ENCODE measurements around the gene UBXN11. TPM values are rescaled to one million over a fixed set of nuclear protein-coding genes. Genes with fewer than 3 reads are reported as not detected.

Gene UBXN11
- polyA plus RNA-seq, 2 of the 4 experiments (the other 2 are of a cell fraction): 7.6 to 10.8 TPM

DNA sequence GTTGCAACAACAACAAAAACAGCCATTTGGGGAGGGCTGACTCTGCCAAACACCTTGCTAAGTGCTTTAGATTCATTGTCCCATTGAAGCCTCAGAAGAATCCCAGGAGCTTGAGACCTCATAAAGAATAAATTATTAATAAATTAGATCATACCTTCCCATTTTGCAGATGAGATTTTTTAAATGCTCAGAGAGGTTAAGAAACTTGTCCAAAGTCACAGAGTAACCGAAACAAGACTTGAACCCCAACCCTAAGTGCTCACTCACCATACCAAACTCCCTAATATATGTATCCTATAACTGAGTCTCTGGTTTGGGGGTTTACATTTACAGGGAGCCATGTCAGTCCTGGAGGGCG is 43.9 kb upstream of the UBXN11 start:
- 59% methylated on average over 2 of the region's 2 CpGs for WGBS (ENCODE audit: missing lambda C conversion rate)
- H3K4me2 ChIP-seq: peak overlapping the region; percentile 64
- H3K4me1 ChIP-seq: peaks cover 56% of the 10 kb centered on the region
- CTCF ChIA-PET: interaction anchor here (1.0 to 6.1 kb wide), 5 partner anchors 12 to 67 kb away, joined by 3 to 42 read pairs (median 4); partner anchors contain the start of gene CD52
- POLR2A ChIA-PET: no interaction called here
- DNase-seq (ENCODE audit: low read depth in 1 of 2, low spot score in 1 of 2) (no peak), ATAC-seq (no peak), FAIRE-seq (no peak)
- no peak overlapping the region for H3K4me3 ChIP-seq
- no peaks in the 10 kb centered on the region for H3K9me3 ChIP-seq
- TF ChIP-seq HEYL (CRISPR knock-in tag; IDR thresholded peaks at IDR 0.05): no peak
- TF ChIP-seq, protein P1, sequence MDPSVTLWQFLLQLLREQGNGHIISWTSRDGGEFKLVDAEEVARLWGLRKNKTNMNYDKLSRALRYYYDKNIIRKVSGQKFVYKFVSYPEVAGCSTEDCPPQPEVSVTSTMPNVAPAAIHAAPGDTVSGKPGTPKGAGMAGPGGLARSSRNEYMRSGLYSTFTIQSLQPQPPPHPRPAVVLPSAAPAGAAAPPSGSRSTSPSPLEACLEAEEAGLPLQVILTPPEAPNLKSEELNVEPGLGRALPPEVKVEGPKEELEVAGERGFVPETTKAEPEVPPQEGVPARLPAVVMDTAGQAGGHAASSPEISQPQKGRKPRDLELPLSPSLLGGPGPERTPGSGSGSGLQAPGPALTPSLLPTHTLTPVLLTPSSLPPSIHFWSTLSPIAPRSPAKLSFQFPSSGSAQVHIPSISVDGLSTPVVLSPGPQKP (IDR thresholded peaks at IDR 0.05; ENCODE audit: low read depth, low read length): no peak
- no peak for TF ChIP-seq NFE2L2 (conservative IDR thresholded peaks at IDR 0.05; ENCODE audit: low read length)
- TF ChIP-seq HDAC2 (IDR thresholded peaks at IDR 0.05): peak; percentile 75; the same call in 1 of the 2 replicates
- TF ChIP-seq, protein P2, sequence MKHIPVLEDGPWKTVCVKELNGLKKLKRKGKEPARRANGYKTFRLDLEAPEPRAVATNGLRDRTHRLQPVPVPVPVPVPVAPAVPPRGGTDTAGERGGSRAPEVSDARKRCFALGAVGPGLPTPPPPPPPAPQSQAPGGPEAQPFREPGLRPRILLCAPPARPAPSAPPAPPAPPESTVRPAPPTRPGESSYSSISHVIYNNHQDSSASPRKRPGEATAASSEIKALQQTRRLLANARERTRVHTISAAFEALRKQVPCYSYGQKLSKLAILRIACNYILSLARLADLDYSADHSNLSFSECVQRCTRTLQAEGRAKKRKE (CRISPR knock-in tag; IDR thresholded peaks at IDR 0.05; ENCODE audit: low read depth): no peak
- TF ChIP-seq MAZ (IDR thresholded peaks at IDR 0.05; ENCODE audit: borderline replicate concordance, low read depth, low read length): no peak
- TF ChIP-seq ZFP36 (IDR thresholded peaks at IDR 0.05; ENCODE audit: borderline replicate concordance, partially characterized antibody): peak; percentile 24
- no peak for TF ChIP-seq BHLHE40 (IDR thresholded peaks at IDR 0.05; ENCODE audit: low read depth, low read length)
- peak overlapping the region; percentile 78 to 95 for H3K27ac ChIP-seq

DNA sequence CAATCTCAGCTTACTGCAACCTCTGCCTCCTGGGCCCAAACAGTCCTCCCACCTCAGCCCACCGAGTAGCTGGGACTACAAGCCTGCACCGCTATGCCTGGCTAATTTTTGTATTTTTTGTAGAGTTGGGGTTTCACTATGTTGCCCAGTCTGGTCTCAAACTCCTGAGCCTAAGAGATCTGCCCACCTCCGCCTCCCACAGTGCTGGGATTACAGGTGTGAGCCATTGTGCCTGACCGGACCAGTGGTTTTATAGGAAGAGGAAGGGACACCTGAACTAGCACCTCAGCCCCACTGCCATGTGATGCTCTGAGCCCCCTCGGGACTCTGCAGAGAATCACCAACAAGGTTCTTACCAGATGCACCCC is 43.4 kb upstream of the UBXN11 start:
- H3K4me3 ChIP-seq: no peak overlapping the region
- peaks cover 56% of the 10 kb centered on the region for H3K4me1 ChIP-seq
- ATAC-seq (no peak), DNase-seq (ENCODE audit: low read depth in 1 of 2, low spot score in 1 of 2) (no peak), FAIRE-seq (no peak)
- CTCF ChIA-PET: interaction anchor here (1.3 to 6.1 kb wide), 4 partner anchors 12 to 67 kb away, joined by 3 to 42 read pairs (median 6); partner anchors contain the start of gene CD52
- no peaks in the 10 kb centered on the region for H3K9me3 ChIP-seq
- POLR2A ChIA-PET: no interaction called here
- TF ChIP-seq, protein P3, sequence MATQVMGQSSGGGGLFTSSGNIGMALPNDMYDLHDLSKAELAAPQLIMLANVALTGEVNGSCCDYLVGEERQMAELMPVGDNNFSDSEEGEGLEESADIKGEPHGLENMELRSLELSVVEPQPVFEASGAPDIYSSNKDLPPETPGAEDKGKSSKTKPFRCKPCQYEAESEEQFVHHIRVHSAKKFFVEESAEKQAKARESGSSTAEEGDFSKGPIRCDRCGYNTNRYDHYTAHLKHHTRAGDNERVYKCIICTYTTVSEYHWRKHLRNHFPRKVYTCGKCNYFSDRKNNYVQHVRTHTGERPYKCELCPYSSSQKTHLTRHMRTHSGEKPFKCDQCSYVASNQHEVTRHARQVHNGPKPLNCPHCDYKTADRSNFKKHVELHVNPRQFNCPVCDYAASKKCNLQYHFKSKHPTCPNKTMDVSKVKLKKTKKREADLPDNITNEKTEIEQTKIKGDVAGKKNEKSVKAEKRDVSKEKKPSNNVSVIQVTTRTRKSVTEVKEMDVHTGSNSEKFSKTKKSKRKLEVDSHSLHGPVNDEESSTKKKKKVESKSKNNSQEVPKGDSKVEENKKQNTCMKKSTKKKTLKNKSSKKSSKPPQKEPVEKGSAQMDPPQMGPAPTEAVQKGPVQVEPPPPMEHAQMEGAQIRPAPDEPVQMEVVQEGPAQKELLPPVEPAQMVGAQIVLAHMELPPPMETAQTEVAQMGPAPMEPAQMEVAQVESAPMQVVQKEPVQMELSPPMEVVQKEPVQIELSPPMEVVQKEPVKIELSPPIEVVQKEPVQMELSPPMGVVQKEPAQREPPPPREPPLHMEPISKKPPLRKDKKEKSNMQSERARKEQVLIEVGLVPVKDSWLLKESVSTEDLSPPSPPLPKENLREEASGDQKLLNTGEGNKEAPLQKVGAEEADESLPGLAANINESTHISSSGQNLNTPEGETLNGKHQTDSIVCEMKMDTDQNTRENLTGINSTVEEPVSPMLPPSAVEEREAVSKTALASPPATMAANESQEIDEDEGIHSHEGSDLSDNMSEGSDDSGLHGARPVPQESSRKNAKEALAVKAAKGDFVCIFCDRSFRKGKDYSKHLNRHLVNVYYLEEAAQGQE (IDR thresholded peaks at IDR 0.05): no peak
- TF ChIP-seq, protein P4, sequence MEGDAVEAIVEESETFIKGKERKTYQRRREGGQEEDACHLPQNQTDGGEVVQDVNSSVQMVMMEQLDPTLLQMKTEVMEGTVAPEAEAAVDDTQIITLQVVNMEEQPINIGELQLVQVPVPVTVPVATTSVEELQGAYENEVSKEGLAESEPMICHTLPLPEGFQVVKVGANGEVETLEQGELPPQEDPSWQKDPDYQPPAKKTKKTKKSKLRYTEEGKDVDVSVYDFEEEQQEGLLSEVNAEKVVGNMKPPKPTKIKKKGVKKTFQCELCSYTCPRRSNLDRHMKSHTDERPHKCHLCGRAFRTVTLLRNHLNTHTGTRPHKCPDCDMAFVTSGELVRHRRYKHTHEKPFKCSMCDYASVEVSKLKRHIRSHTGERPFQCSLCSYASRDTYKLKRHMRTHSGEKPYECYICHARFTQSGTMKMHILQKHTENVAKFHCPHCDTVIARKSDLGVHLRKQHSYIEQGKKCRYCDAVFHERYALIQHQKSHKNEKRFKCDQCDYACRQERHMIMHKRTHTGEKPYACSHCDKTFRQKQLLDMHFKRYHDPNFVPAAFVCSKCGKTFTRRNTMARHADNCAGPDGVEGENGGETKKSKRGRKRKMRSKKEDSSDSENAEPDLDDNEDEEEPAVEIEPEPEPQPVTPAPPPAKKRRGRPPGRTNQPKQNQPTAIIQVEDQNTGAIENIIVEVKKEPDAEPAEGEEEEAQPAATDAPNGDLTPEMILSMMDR (IDR thresholded peaks at IDR 0.05): no peak
- TF ChIP-seq SMC3 (IDR thresholded peaks at IDR 0.05) (no peak), FOSL2 (IDR thresholded peaks at IDR 0.05) (no peak), FOSL2 (CRISPR knock-in tag; IDR thresholded peaks at IDR 0.05) (no peak), POLR2A (IDR thresholded peaks at IDR 0.05; ENCODE audit: low read length) (no peak), EHF (CRISPR knock-in tag; IDR thresholded peaks at IDR 0.05) (no peak), RNF2 (IDR thresholded peaks at IDR 0.05; ENCODE audit: borderline replicate concordance, low read depth) (no peak), ZFP36 (IDR thresholded peaks at IDR 0.05; ENCODE audit: borderline replicate concordance, partially characterized antibody) (no peak), KDM1A (IDR thresholded peaks at IDR 0.05; ENCODE audit: low read depth) (no peak), NFE2L2 (conservative IDR thresholded peaks at IDR 0.05; ENCODE audit: low read length) (no peak), EP300 (IDR thresholded peaks at IDR 0.05) (no peak), TFCP2L1 (CRISPR knock-in tag; IDR thresholded peaks at IDR 0.05) (no peak), ZNF302 (CRISPR knock-in tag; IDR thresholded peaks at IDR 0.05) (no peak), SREBF2 (IDR thresholded peaks at IDR 0.05) (no peak), NPAS2 (CRISPR knock-in tag; IDR thresholded peaks at IDR 0.05; ENCODE audit: borderline replicate concordance) (no peak), CHD2 (IDR thresholded peaks at IDR 0.05; ENCODE audit: low read length, partially characterized antibody) (no peak)
- TF ChIP-seq, protein P5, sequence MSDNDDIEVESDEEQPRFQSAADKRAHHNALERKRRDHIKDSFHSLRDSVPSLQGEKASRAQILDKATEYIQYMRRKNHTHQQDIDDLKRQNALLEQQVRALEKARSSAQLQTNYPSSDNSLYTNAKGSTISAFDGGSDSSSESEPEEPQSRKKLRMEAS (IDR thresholded peaks at IDR 0.05): no peak
- TF ChIP-seq, protein P1 (IDR thresholded peaks at IDR 0.05; ENCODE audit: low read depth, low read length): no peak
- TF ChIP-seq, protein P6, sequence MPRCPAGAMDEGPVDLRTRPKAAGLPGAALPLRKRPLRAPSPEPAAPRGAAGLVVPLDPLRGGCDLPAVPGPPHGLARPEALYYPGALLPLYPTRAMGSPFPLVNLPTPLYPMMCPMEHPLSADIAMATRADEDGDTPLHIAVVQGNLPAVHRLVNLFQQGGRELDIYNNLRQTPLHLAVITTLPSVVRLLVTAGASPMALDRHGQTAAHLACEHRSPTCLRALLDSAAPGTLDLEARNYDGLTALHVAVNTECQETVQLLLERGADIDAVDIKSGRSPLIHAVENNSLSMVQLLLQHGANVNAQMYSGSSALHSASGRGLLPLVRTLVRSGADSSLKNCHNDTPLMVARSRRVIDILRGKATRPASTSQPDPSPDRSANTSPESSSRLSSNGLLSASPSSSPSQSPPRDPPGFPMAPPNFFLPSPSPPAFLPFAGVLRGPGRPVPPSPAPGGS (IDR thresholded peaks at IDR 0.05): no peak
- peak overlapping the region; percentile 64 for H3K4me2 ChIP-seq
- H3K27ac ChIP-seq: peak overlapping the region; percentile 78 to 95
- WGBS (ENCODE audit: missing lambda C conversion rate): 89% methylated on average over 5 of the region's 5 CpGs
